ENCODE results near the gene SNTG2.

SNTG2 gene

DNA sequence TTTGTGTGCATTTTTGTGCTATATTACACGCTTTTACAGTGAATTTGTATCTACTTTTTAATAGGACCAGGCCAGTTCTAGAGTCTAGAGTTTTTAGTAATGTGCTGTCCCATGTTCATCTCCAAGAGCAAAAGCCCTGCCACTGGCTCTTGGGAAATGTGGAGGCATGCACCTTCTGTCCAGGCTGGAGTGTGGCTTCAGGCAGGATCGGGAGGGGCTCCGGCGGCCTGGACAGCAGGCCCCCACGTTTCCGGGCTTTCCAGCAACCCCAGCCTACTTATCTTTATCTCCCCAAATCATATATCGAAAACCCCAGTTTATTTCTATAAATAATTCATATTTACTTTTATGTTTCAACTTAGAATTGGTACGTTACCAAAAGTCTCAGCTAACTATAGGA, 78.2 kb downstream of the SNTG2 start:
- no peaks in the 10 kb centered on the region for H3K9me3 Mint-ChIP-seq
- H3K4me1 Mint-ChIP-seq = peaks cover 15% of the 10 kb centered on the region
- no peaks in the 10 kb centered on the region for H3K27me3 Mint-ChIP-seq (ENCODE audit: low read depth)
- H3K27ac Mint-ChIP-seq = no peak overlapping the region
- no peak for TF ChIP-seq CTCF (IDR thresholded peaks at IDR 0.05; ENCODE audit: unreplicated experiment in 3 of 3)
- H3K36me3 Mint-ChIP-seq (ENCODE audit: low read depth) = no peaks in the 10 kb centered on the region
- H3K4me3 Mint-ChIP-seq = no peak overlapping the region

DNA sequence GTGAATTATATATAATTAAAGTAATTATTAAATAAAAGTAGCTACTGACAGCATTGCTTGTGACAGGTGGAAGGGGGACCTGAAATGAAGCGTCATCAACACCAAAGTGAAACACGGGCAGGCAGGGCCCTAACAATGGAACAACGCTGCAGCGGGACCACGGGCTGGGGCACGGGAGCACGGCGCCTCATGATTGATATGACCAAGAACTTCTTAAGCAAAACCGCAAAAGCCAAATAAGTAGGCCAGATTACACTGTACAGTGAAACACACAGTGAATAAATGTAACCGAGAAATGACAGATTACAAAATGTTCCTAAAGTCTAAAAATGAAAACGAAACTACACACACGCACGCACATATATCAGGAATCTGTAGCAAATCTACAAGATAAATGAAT, 81.4 kb downstream of the SNTG2 start:
- TF ChIP-seq CTCF (IDR thresholded peaks at IDR 0.05; ENCODE audit: unreplicated experiment in 3 of 3) = no peak
- no peaks in the 10 kb centered on the region for H3K36me3 Mint-ChIP-seq (ENCODE audit: low read depth)
- no peaks in the 10 kb centered on the region for H3K27me3 Mint-ChIP-seq (ENCODE audit: low read depth)
- H3K9me3 Mint-ChIP-seq = no peaks in the 10 kb centered on the region
- H3K4me1 Mint-ChIP-seq = peaks cover 5% of the 10 kb centered on the region
- H3K27ac Mint-ChIP-seq = no peak overlapping the region
- no peak overlapping the region for H3K4me3 Mint-ChIP-seq

DNA sequence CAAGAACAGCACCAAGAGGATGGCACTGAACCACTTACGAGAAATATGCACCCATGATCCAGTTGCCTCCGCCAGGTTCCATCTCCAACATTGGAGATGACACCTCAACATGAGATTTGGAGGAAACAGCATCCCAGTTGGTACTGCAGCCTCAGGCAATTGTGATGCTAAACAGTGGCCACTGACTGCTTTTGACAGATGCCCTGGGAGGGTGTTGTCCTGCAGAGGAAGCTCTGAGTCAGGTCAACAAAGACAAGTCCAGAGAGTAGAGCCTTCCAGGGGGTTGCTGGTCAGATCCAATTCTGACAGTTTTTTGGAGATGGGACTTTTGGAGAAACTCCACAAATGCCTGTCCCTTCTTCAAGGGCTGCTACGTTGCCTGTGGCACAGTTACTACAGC, 82.4 kb downstream of the SNTG2 start:
- Mint-ChIP-seq H3K36me3 (ENCODE audit: low read depth) (no peaks in the 10 kb centered on the region), H3K4me3 (no peak overlapping the region), H3K27ac (no peak overlapping the region), H3K4me1 (peaks cover 4% of the 10 kb centered on the region), H3K27me3 (ENCODE audit: low read depth) (peaks cover 5% of the 10 kb centered on the region), H3K9me3 (no peaks in the 10 kb centered on the region)
- no peak for TF ChIP-seq CTCF (IDR thresholded peaks at IDR 0.05; ENCODE audit: unreplicated experiment in 3 of 3)

GRCh38 chr2:1037066-1037465, 86.4 kb downstream of the SNTG2 start:
- Mint-ChIP-seq H3K4me3 (no peak overlapping the region), H3K27ac (no peak overlapping the region), H3K4me1 (no peaks in the 10 kb centered on the region), H3K27me3 (ENCODE audit: low read depth) (peaks cover 12% of the 10 kb centered on the region), H3K36me3 (ENCODE audit: low read depth) (no peaks in the 10 kb centered on the region), H3K9me3 (no peaks in the 10 kb centered on the region)
- TF ChIP-seq CTCF (IDR thresholded peaks at IDR 0.05; ENCODE audit: unreplicated experiment in 3 of 3) = no peak

GRCh38 chr2:1039549-1039948, 88.9 kb downstream of the SNTG2 start:
- Mint-ChIP-seq H3K4me1 (no peaks in the 10 kb centered on the region), H3K4me3 (no peak overlapping the region), H3K36me3 (ENCODE audit: low read depth) (no peaks in the 10 kb centered on the region), H3K27me3 (ENCODE audit: low read depth) (peaks cover 12% of the 10 kb centered on the region), H3K27ac (no peak overlapping the region), H3K9me3 (peaks cover 16% of the 10 kb centered on the region)
- no peak for TF ChIP-seq CTCF (IDR thresholded peaks at IDR 0.05; ENCODE audit: unreplicated experiment in 3 of 3)

- H3K4me1 Mint-ChIP-seq = no peaks in the 10 kb centered on the region
- peaks cover 28% of the 10 kb centered on the region for H3K9me3 Mint-ChIP-seq
- H3K36me3 Mint-ChIP-seq (ENCODE audit: low read depth) = no peaks in the 10 kb centered on the region
- H3K27me3 Mint-ChIP-seq (ENCODE audit: low read depth) = peaks cover 12% of the 10 kb centered on the region
- no peak overlapping the region for H3K4me3 Mint-ChIP-seq
- H3K27ac Mint-ChIP-seq = no peak overlapping the region
- no peak for TF ChIP-seq CTCF (IDR thresholded peaks at IDR 0.05; ENCODE audit: unreplicated experiment in 3 of 3)
Observed at GRCh38 chr2:1041012-1041805, 90.6 kb downstream of the SNTG2 start.

All from nephron (organoid).